ENCODE data around the gene GMIP. TPM values are rescaled to one million over a fixed set of nuclear protein-coding genes. Genes with fewer than 3 reads are reported as not detected.

GMIP gene, protein sequence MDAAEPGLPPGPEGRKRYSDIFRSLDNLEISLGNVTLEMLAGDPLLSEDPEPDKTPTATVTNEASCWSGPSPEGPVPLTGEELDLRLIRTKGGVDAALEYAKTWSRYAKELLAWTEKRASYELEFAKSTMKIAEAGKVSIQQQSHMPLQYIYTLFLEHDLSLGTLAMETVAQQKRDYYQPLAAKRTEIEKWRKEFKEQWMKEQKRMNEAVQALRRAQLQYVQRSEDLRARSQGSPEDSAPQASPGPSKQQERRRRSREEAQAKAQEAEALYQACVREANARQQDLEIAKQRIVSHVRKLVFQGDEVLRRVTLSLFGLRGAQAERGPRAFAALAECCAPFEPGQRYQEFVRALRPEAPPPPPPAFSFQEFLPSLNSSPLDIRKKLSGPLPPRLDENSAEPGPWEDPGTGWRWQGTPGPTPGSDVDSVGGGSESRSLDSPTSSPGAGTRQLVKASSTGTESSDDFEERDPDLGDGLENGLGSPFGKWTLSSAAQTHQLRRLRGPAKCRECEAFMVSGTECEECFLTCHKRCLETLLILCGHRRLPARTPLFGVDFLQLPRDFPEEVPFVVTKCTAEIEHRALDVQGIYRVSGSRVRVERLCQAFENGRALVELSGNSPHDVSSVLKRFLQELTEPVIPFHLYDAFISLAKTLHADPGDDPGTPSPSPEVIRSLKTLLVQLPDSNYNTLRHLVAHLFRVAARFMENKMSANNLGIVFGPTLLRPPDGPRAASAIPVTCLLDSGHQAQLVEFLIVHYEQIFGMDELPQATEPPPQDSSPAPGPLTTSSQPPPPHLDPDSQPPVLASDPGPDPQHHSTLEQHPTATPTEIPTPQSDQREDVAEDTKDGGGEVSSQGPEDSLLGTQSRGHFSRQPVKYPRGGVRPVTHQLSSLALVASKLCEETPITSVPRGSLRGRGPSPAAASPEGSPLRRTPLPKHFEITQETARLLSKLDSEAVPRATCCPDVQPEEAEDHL
- 16.8 TPM for total RNA-seq

DNA sequence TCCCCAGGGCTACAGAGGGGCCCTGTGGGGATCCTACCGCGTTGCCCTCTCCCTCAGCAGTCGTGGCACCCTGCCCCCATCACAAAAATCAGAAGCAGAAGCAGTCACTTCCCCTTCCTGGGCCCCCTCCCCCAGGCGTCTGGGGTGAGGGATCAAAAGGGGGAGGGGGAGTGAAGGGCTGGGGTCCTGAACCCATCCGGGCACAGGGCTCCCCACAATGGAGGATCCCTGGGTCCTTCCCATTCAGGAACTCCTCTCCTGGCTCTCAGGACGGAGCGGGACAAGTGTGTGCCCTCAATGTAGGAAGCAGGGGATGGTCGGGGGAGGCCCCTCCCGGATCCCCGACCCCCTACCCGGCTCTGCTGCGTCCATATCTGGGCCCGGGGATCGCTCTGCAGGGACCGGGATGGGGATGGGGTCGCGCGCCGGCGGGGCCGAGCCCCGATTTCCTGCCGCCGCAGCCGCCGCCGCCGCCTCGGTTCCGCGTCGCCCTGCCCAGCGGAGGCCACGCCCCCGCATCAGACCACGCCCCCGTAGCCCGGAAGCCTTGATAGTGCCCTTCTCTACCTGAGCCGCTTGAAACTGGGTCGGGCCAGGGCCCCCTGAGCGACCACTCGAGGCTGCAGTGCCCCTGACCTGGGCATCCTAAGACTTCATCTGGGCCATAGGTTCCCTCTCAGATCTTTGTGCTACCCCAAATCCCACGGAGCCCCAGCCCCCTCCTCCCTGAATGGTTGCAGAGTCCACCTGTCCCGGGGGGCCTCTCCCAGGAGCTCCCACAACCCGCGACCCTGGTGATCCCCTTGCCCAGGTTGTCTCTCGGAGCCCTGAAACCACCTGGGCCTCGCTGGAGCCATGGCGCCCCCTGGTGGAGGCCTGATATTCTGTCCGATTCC, at the start of gene GMIP:
Gene GMIP, minus strand, starts transcription at position 500 of the 896 bp plus-strand sequence. Its CDS starts 128 bp downstream, at position 372.

DNA sequence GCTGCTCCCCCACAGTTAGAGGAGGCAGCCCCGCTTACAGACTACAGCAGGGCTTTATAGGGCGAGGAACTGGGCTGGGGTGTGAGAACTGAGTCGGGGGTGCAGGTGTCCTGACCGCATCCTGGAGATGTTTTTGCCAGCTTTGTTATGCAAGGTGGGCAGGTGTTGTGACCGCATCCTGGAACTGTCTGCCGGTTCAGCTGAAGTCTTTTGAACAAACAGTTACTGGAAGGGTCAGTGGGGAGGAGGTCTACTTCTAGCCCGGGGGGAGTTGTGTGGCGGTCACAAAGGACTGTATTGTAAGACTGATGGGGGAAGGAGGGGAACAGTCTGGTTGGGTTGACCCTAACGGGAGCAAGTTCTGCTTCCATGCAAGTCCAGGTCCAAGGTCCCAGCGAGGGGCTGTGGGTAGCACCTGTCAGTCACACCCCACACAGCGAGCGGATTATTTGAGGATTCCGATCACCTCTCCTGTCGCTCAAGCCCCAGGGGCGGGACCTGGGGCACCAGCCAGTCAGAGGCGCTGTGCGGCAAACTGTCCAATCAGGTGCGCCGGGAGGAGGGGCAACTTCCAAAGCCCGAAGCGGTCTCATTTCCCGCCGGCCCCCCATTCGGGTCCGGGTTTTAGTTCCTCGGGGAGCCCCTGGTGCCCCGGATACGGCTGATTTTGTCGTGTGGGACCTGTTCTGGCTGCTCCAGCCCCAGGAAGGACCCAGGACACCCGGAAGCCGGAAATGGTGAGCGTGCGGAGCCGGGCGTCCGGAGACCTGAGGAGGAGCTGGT, 25.0 kb upstream of the GMIP start, which contains the start of gene ZNF101:
Gene ZNF101, plus strand, starts transcription at position 610 of the 783 bp plus-strand sequence. Its CDS starts 125 bp downstream, at position 735.

DNA sequence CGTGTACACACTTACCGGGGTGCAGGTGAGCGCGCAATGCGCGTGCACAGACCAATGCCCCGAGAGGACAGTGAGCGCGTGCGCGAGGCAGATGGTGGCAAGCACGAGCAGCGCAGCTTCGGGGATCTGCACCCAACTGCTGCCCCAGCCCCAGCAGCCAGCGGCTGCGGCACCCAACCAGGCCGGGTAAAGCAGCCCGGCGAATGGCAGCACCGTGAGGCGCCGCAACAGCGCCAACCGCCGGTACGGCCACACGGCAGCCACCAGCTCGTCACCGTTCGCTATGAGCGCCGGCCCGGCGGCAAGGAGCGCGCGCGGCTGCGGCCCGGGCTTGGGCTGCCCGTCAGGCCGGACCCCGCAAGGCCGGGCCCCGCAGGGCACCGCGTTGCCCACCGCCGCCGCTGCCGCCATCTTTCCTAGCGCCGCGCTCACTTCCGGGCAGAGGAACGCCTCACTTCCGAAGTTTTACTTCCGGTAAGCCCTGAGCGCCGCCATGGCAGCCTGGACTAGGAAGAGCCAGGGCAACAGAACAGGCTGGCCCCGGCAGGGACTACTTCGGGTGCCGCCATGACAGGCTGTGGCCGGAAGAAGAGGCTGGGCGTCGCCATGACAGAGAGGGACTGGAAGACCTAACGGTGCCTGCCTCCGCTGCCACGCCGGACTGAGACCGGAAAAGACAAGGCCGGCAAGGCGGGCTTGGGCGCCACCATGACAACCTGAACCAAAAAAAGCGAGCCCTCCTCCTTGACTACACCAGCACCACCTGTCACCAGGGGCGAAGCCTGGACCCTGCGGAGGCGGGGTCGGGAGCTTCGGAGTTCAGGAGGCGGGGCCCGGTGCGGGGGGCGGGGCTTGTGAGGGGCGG, 20.0 kb upstream of the GMIP start, which contains the start of gene ATP13A1:
Gene ATP13A1, minus strand, starts transcription at position 421 of the 865 bp plus-strand sequence. Its CDS starts 10 bp downstream, at position 411.

DNA sequence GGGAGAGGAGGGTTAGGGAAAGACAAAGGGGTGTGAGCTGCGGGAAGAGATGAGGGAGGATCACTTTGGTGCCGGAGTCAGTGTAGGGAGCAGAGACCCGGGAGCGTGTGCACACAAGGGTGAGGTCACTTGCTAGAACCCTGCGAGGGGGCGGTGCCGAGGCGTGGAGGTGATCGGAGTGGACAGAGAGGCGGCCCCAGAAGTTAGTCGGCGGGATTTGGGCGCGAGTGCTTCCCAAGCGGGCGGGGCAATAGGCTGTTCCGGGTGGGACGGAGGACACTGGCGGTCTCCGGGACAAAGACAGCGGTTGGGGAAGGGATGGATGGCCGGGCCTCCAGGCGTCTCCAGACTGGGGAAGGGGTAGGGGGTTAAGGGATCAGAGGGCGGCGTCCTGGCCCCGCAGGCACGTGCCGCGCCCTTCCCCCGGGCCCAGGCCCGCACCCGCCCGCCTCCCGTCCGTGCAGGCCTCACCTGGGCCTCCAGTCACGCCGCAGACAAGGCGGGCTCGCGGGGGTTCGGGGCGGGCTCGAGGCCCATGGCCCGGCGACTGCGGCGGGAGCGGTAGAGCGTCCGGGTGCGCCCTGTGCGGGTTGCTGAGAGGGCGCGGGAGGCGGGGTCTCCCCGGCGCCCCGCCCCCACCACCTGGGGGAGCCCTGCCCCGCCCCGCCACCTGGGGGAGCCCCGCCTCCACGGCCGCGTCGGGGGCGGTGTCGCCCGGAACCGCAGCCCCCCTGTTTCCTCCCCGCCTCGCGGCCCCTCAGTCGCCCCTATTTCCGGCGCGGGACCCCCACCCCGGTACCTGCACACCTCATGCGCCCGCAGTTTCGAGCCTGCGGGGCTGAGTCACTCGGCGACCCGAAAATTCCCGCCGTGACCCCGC, 15.6 kb downstream of the GMIP start, which contains the start of gene LPAR2:
Gene LPAR2, minus strand, starts transcription at position 600 of the 880 bp plus-strand sequence. CDS start 945 bp downstream, outside the sequence.

DNA sequence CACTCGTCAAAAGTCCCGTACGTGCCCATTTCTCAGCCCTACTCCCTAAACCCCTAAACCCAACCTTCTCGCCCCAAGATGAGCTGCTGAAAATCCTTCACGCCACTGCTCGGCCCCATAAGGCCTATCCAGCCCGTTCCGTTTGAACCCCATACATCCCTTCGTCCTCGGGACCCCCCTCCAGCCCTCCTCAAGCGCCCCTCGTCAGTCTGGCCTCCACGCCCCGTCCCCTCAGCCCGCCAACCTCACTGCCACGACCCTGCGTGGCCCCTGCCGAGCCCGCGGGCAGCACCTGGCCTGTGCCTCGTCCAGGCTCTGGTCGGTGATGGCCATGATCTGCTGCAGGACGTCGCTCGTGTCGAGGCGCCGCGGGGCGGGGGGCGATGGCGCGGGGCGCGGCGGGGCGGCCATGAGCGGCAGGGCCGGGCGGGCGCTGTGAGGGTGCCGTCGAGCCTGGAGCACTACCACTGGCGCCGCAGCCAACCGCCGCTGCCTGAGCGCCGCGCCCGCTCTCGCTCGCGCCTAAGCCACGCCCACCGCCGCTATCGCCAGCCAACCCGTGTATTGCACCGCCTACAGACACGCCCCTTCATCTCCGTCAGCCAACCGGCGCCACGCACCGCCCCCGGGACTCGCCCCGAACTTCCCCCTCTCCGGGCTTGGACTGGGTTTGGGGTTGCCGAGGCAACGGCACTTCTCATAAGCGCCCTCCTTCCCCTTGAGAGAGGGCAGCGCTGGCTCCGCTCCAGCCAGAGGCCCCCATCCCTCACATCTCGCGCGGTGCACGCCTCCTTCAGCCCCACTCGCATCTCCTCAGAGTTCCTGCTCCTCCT, 25.0 kb downstream of the GMIP start, which contains the start of gene PBX4:
Gene PBX4, minus strand, starts transcription at position 469 of the 833 bp plus-strand sequence. Its CDS starts 58 bp downstream, at position 411.

Other genes with a start within 250 kb of the GMIP start
- 16.1 TPM for gene GATAD2A, start 238.0 kb downstream of the GMIP start, total RNA-seq
- 1.2 TPM for gene TSSK6, start 128.1 kb downstream of the GMIP start, total RNA-seq
- 155 TPM for gene NDUFA13, start 127.4 kb downstream of the GMIP start, total RNA-seq
- gene YJEFN3, start 114.7 kb downstream of the GMIP start, total RNA-seq, result 11.1 TPM
- gene CILP2, start 105.4 kb downstream of the GMIP start, total RNA-seq, result 1.8 TPM
- gene PBX4, start 25.0 kb downstream of the GMIP start, total RNA-seq, result 10.6 TPM
- gene LPAR2, start 15.4 kb downstream of the GMIP start, total RNA-seq, result 16.1 TPM
- 25.4 TPM for gene ATP13A1, start 20.0 kb upstream of the GMIP start, total RNA-seq
- 9.2 TPM for gene ZNF101, start 25.2 kb upstream of the GMIP start, total RNA-seq
- gene ZNF14, start 89.5 kb upstream of the GMIP start, total RNA-seq, result 28.4 TPM
- gene ZNF506, start 178.1 kb upstream of the GMIP start, total RNA-seq, result 51.7 TPM
- 30.9 TPM for gene ZNF253, start 222.2 kb upstream of the GMIP start, total RNA-seq

Data from diencephalon (tissue), 1 donor.